SK-N-SH (cell line): Measurements from ENCODE around the gene SPIRE1. TPM values are rescaled to one million over a fixed set of nuclear protein-coding genes. Genes with fewer than 3 reads are reported as not detected.

Experiments used
- CTCF ChIA-PET: fragments of 300-600, 350-600 bp; formaldehyde crosslinking; extraction: SDS; loops from one replicate; lab custom pipeline; 2021; lab: Yijun Ruan, JAX
- POLR2A ChIA-PET: fragments of 350-600 bp; sonication (Branson Sonifier 250); formaldehyde crosslinking; extraction: SDS; loops from one replicate; lab custom pipeline; 2020; ENCODE audit warnings: antibody characterized with exemption, inconsistent platforms; lab: Yijun Ruan, JAX
- DNase-seq: peaks from one replicate; pipeline ENCODE4 v3.0.0; 2012
- H2AFZ ChIP-seq: fragments of 200-600 bp; sonication (generic); 2 replicates; pipeline ENCODE4 v1.8.1; 2016; ENCODE audit warnings: antibody characterized with exemption, mild to moderate bottlenecking, low read depth
- H3F3A ChIP-seq: fragments of 200-600 bp; sonication (generic); replicated peaks from 2 replicates; pipeline ENCODE3; 2016; ENCODE audit warnings: antibody characterized with exemption, mild to moderate bottlenecking; ENCODE audit not compliant: insufficient read depth
- H3K27ac ChIP-seq, 2 experiments: fragments of 200-500 bp in 1 of 2; fragments of 200-600 bp in 1 of 2; sonication (Bioruptor generic) in 1 of 2; sonication (generic), shearing (Covaris generic) in 1 of 2; 2 replicates each; pipeline versions ENCODE4 v1.5.1 to v1.6.1; 2014 to 2016; ENCODE audit warnings: low read depth in 2 of 2, inconsistent platforms in 1 of 2, low read length in 1 of 2, mild to moderate bottlenecking in 1 of 2, mixed read lengths in 1 of 2
- H3K27me3 ChIP-seq: fragments of 200-600 bp; sonication (generic), shearing (Covaris generic); 2 replicates; pipeline ENCODE4 v1.6.1; 2016; ENCODE audit warnings: mixed run types; ENCODE audit not compliant: insufficient read depth
- H3K36me3 ChIP-seq, 2 experiments: fragments of 200-500 bp in 1 of 2; fragments of 200-600 bp in 1 of 2; sonication (Bioruptor generic) in 1 of 2; sonication (generic) in 1 of 2; replicated peaks in 1 of 2; 2 replicates each; pipeline versions ENCODE3 to v1.5.1; 2014 to 2016; ENCODE audit warnings: low read length in 1 of 2, mild to moderate bottlenecking in 1 of 2; ENCODE audit not compliant: insufficient read depth in 2 of 2, control insufficient read depth in 1 of 2
- H3K4me1 ChIP-seq, 2 experiments: fragments of 200-500 bp in 1 of 2; fragments of 200-600 bp in 1 of 2; sonication (Bioruptor generic) in 1 of 2; sonication (generic), shearing (Covaris generic) in 1 of 2; 2 replicates each; pipeline versions ENCODE4 v1.5.1 to v1.6.1; 2014 to 2016; ENCODE audit warnings: low read depth in 1 of 2, low read length in 1 of 2, mixed run types in 1 of 2; ENCODE audit not compliant: insufficient read depth in 2 of 2, control insufficient read depth in 1 of 2
- H3K4me2 ChIP-seq: fragments of 200-600 bp; sonication (generic), shearing (Covaris generic); 2 replicates; pipeline ENCODE4 v1.6.1; 2017; ENCODE audit warnings: mixed run types
- H3K4me3 ChIP-seq, 2 experiments: fragments of 200-500 bp in 1 of 2; fragments of 200-600 bp in 1 of 2; sonication (Bioruptor generic) in 1 of 2; sonication (generic), shearing (Covaris generic) in 1 of 2; 2 replicates each; pipeline versions ENCODE4 v1.5.1 to v1.8.1; 2014 to 2016; ENCODE audit warnings: low read depth in 2 of 2, inconsistent platforms in 1 of 2, low read length in 1 of 2, mild to moderate bottlenecking in 1 of 2, mixed read lengths in 1 of 2, moderate library complexity in 1 of 2
- H3K79me2 ChIP-seq: fragments of 200-600 bp; sonication (generic); 2 replicates; pipeline ENCODE4 v1.8.1; 2017; ENCODE audit warnings: mild to moderate bottlenecking; ENCODE audit not compliant: insufficient read depth
- H3K9ac ChIP-seq: fragments of 200-600 bp; sonication (generic); 2 replicates; pipeline ENCODE4 v1.6.1; 2017; ENCODE audit warnings: mixed run types
- H3K9me2 ChIP-seq: fragments of 200-600 bp; sonication (generic); 2 replicates; pipeline ENCODE4 v1.6.1; 2017; ENCODE audit warnings: mixed run types
- H3K9me3 ChIP-seq: fragments of 200-600 bp; sonication (generic); 2 replicates; pipeline ENCODE4 v1.6.1; 2017; ENCODE audit warnings: mixed run types, mild to moderate bottlenecking, moderate library complexity
- H4K20me1 ChIP-seq: fragments of 200-600 bp; sonication (generic); 2 replicates; pipeline ENCODE4 v1.6.1; 2017; ENCODE audit warnings: mild to moderate bottlenecking, mixed run types; ENCODE audit not compliant: insufficient read depth
- CHD2 ChIP-seq: fragments of 150-350 bp; IDR thresholded peaks from 2 replicates; pipeline ENCODE4 v1.6.1; 2018; ENCODE audit warnings: low read length; ENCODE audit not compliant: partially characterized antibody
- ELF1 ChIP-seq: IDR thresholded peaks from 2 replicates; pipeline ENCODE4 v1.4.0; 2012
- EP300 ChIP-seq, 2 experiments: IDR thresholded peaks; 2 replicates each; pipeline versions ENCODE4 v1.4.0 to v1.6.1; 2012; ENCODE audit warnings: borderline replicate concordance in 1 of 2, low read depth in 1 of 2, low read length in 1 of 2
- EZH2phosphoT487 ChIP-seq: fragments of 200-600 bp; sonication (generic); IDR thresholded peaks from 2 replicates; pipeline ENCODE4 v1.6.1; 2017; ENCODE audit warnings: low read depth, mixed run types, mild to moderate bottlenecking, antibody characterized with exemption, moderate library complexity, borderline replicate concordance
- FOSL2 ChIP-seq: IDR thresholded peaks from 2 replicates; pipeline ENCODE4 v1.4.0; 2012; ENCODE audit warnings: low read depth, mild to moderate bottlenecking, moderate library complexity, borderline replicate concordance
- FOXM1 ChIP-seq: IDR thresholded peaks from 2 replicates; pipeline ENCODE4 v1.4.0; 2012; ENCODE audit warnings: low read depth, mild to moderate bottlenecking
- GABPA ChIP-seq: IDR thresholded peaks from 2 replicates; pipeline ENCODE4 v1.4.0; 2012; ENCODE audit warnings: low read depth, mild to moderate bottlenecking
- IRF3 ChIP-seq: fragments of 150-350 bp; IDR thresholded peaks from 2 replicates; pipeline ENCODE4 v1.6.1; 2016; ENCODE audit warnings: mild to moderate bottlenecking, low read depth, low read length
- MAX ChIP-seq: IDR thresholded peaks from 2 replicates; pipeline ENCODE4 v1.4.0; 2012; ENCODE audit warnings: low read depth
- MEF2A ChIP-seq: IDR thresholded peaks from 2 replicates; pipeline ENCODE4 v1.4.0; 2012; ENCODE audit warnings: low read depth, borderline replicate concordance
- MXI1 ChIP-seq: IDR thresholded peaks from 2 replicates; pipeline ENCODE4 v1.6.1; 2012; ENCODE audit warnings: mild to moderate bottlenecking, low read depth, low read length, improper control_type of control experiment
- NRF1 ChIP-seq: IDR thresholded peaks from 2 replicates; pipeline ENCODE4 v1.6.1; 2012; ENCODE audit warnings: low read depth, mild to moderate bottlenecking, low read length
- RCOR1 ChIP-seq: fragments of 150-350 bp; IDR thresholded peaks from 2 replicates; pipeline ENCODE4 v1.6.1; 2017; ENCODE audit warnings: antibody characterized with exemption, low read length
- SIN3A ChIP-seq: IDR thresholded peaks from 2 replicates; pipeline ENCODE4 v1.6.1; 2012; ENCODE audit warnings: low read depth, mild to moderate bottlenecking, low read length, moderate library complexity, borderline replicate concordance
- SMC3 ChIP-seq: IDR thresholded peaks from 2 replicates; pipeline ENCODE4 v1.6.1; 2012; ENCODE audit warnings: low read depth, low read length, improper control_type of control experiment
- USF2 ChIP-seq: fragments of 150-350 bp; IDR thresholded peaks from 2 replicates; pipeline ENCODE4 v1.6.1; 2017; ENCODE audit warnings: antibody characterized with exemption, low read length, low read depth, borderline replicate concordance
- WGBS: methylation state at CpG from one replicate; pipeline ENCODE4 v1.1.6; 2017; ENCODE audit warnings: low lambda C conversion rate; 5-methylcytosine and 5-hydroxymethylcytosine counted together
- polyA plus RNA-seq, 3 experiments: library from polyadenylated mRNA; depleted of rRNA; stranded (reverse); fragments of >200 nt; gene quantifications; 2 replicates each; pipeline ENCODE4 v1.2.3, GENCODE V29; 2012
- TF ChIP-seq, protein P1 (sequence below): IDR thresholded peaks from 2 replicates; pipeline ENCODE4 v1.4.0; 2012; ENCODE audit warnings: low read depth, borderline replicate concordance

SPIRE1 gene
- polyA plus RNA-seq, 1 of the 3 experiments (the other 2 are of a cell fraction), result 6.7 TPM

DNA sequence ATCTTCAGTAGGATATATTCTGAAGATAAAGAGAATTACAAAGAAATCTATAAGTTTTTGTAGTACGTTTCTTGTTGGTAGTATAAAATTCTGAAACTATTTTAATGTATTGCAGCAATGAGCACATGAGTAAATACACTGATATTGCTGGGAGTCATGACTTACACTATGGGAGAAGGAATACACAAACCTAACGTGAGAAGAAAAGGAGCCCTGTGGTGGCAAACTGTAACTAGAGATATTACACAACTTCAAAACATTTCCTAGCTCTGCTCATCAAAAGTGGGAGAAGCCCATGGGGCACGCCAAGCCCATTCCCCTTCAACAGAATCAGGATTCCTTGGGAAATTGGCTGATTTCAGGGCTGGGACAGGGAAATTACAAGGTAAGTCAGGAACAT, 20.5 kb downstream of the SPIRE1 start:
- no peak overlapping the region for H3K4me2 ChIP-seq
- H3K9me3 ChIP-seq, result no peaks in the 10 kb centered on the region
- H3K79me2 ChIP-seq, result peaks cover 72% of the 10 kb centered on the region
- H2AFZ ChIP-seq, result no peak overlapping the region
- H3K36me3 ChIP-seq, result no peaks in the 10 kb centered on the region
- H3K9me2 ChIP-seq, result no peaks in the 10 kb centered on the region
- 92% methylated on average over 3 of the region's 3 CpGs for WGBS
- peaks cover 3 to 8% of the 10 kb centered on the region in 2 experiments; a peak in 3 of 4 replicates for H3K4me1 ChIP-seq
- peaks cover 11% of the 10 kb centered on the region for H3F3A ChIP-seq
- no peak overlapping the region for H3K4me3 ChIP-seq
- ChIA-PET POLR2A (no interaction called here), CTCF (interaction anchor here (1.8 kb wide), 1 partner anchor 101 kb away, joined by 5 read pairs; no protein-coding TSS in a partner anchor)
- H3K27ac ChIP-seq, result peak overlapping the region in 1 of 2 experiments; percentile 55; a peak in 2 of 4 replicates
- H4K20me1 ChIP-seq, result no peaks in the 10 kb centered on the region; the same call in 1 of the 2 replicates
- no peak for DNase-seq
- TF ChIP-seq EP300 (IDR thresholded peaks at IDR 0.05; ENCODE audit: borderline replicate concordance in 1 of 2, low read depth in 1 of 2, low read length in 1 of 2), result no peak
- TF ChIP-seq MEF2A, result no peak
- TF ChIP-seq RCOR1, result no peak
- TF ChIP-seq EZH2phosphoT487, result no peak
- TF ChIP-seq, all 33 proteins: peak for 0
- Histone ChIP-seq H3K27me3 (no peaks in the 10 kb centered on the region), H3K9ac (no peak overlapping the region)

- Histone ChIP-seq H3K9me3 (no peaks in the 10 kb centered on the region), H3K4me3 (no peak overlapping the region), H3K27me3 (no peaks in the 10 kb centered on the region), H3K9me2 (no peaks in the 10 kb centered on the region), H3K4me1 (peaks cover 0 to 22% of the 10 kb centered on the region in 2 experiments; a peak in 1 of 4 replicates), H3K79me2 (peaks cover 50% of the 10 kb centered on the region), H3K36me3 (peaks cover 0 to 7% of the 10 kb centered on the region in 2 experiments), H3K27ac (no peak overlapping the region), H2AFZ (no peak overlapping the region), H3K4me2 (no peak overlapping the region), H3F3A (peaks cover 12% of the 10 kb centered on the region), H3K9ac (no peak overlapping the region), H4K20me1 (peaks cover 3% of the 10 kb centered on the region; the same call in 1 of the 2 replicates)
- WGBS, result 79% methylated on average over 6 of the region's 6 CpGs
- no peak for TF ChIP-seq ELF1
- no peak for TF ChIP-seq MXI1
- no peak for TF ChIP-seq EP300 (IDR thresholded peaks at IDR 0.05; ENCODE audit: borderline replicate concordance in 1 of 2, low read depth in 1 of 2, low read length in 1 of 2)
- TF ChIP-seq SIN3A, result no peak
- ChIA-PET POLR2A (no interaction called here), CTCF (no interaction called here)
- DNase-seq, result no peak
These were observed 26.0 kb downstream of the SPIRE1 start for GRCh38 chr18:12631831-12632477.

GRCh38 chr18:12630136-12630535, 27.8 kb downstream of the SPIRE1 start:
- no peak overlapping the region for H3K4me2 ChIP-seq

More at GRCh38 chr18:12630136-12630535, 27.8 kb downstream of the SPIRE1 start:
- no peak overlapping the region for H3K4me3 ChIP-seq
- peaks cover 42% of the 10 kb centered on the region for H3K79me2 ChIP-seq
- POLR2A ChIA-PET, result no interaction called here
- H2AFZ ChIP-seq, result no peak overlapping the region
- peaks cover 3% of the 10 kb centered on the region; the same call in 1 of the 2 replicates for H4K20me1 ChIP-seq
- H3K9ac ChIP-seq, result no peak overlapping the region
- H3K4me1 ChIP-seq, result peaks cover 0 to 22% of the 10 kb centered on the region in 2 experiments; a peak in 1 of 4 replicates
- H3K36me3 ChIP-seq, result peaks cover 0 to 7% of the 10 kb centered on the region in 2 experiments
- DNase-seq, result no peak
- 84% methylated on average over 7 of the region's 7 CpGs for WGBS
- H3K27ac ChIP-seq, result peak overlapping the region in 1 of 2 experiments; percentile 78; a peak in 2 of 4 replicates
- H3K9me3 ChIP-seq, result no peaks in the 10 kb centered on the region
- no peaks in the 10 kb centered on the region for H3K27me3 ChIP-seq
- H3K9me2 ChIP-seq, result no peaks in the 10 kb centered on the region
- TF ChIP-seq NRF1 (no peak), CHD2 (no peak), FOSL2 (no peak), GABPA (no peak), FOXM1 (no peak), IRF3 (no peak), USF2 (no peak), SMC3 (no peak), EP300 (IDR thresholded peaks at IDR 0.05; ENCODE audit: borderline replicate concordance in 1 of 2, low read depth in 1 of 2, low read length in 1 of 2) (no peak), MAX (no peak), RCOR1 (no peak)
- TF ChIP-seq, protein P1, sequence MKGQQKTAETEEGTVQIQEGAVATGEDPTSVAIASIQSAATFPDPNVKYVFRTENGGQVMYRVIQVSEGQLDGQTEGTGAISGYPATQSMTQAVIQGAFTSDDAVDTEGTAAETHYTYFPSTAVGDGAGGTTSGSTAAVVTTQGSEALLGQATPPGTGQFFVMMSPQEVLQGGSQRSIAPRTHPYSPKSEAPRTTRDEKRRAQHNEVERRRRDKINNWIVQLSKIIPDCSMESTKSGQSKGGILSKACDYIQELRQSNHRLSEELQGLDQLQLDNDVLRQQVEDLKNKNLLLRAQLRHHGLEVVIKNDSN, result no peak
- CTCF ChIA-PET, result interaction anchor here (1.8 kb wide), 1 partner anchor 238 kb away, joined by 4 read pairs; no protein-coding TSS in a partner anchor
- peaks cover 12% of the 10 kb centered on the region for H3F3A ChIP-seq
